Erythroblast (primary cell): ENCODE measurements around the gene NBPF3.

ENCODE experiments used
- GATA1 ChIP-seq: IDR thresholded peaks from 2 replicates; pipeline ENCODE4 v1.6.1; 2011; ENCODE audit warnings: low read depth, mild to moderate bottlenecking, control low read depth, low read length, moderate library complexity
- POLR2A ChIP-seq: IDR thresholded peaks from 2 replicates; pipeline ENCODE4 v1.6.1; 2011; ENCODE audit warnings: mild to moderate bottlenecking, low read length

DNA sequence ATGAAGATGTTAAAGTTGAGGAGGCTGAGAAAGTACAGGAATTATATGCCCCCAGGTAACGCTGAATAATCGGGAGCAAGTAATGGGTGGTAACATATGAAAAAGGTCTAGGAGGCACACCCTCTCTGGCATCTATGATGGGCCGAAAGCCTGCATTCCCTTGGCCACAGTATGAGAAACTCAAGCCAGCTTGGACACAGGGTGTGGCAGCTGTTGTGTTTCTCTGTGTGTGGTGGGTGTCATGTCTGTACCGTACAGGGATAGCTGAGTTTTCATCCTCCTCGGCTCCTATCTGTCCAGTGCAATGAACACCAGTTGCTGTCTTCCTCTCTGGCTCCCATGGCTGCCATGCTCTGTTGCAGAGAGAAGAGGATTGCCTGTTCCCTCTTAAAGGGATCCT lies 32.9 kb downstream of the NBPF3 start:
- no peak for TF ChIP-seq POLR2A
- TF ChIP-seq GATA1, result no peak
